Smooth muscle cell (in vitro differentiated cells): ENCODE measurements around the gene MYO7B. TPM values are rescaled to one million over a fixed set of nuclear protein-coding genes. Genes with fewer than 3 reads are reported as not detected.
"Not testable (repeated sequence)": the region's sequence is repeated elsewhere in the genome, so short reads cannot be mapped to it uniquely, and the experiment has no call there.

Experiments used
- DNase-seq: peaks from one replicate; lab custom pipeline; 2025; ENCODE audit not compliant: unreplicated experiment; lab: John Stamatoyannopoulos, UW
- H2AFZ ChIP-seq: fragments of 200-600 bp; sonication (generic); 2 replicates; pipeline ENCODE4 v1.6.0; 2016; ENCODE audit warnings: antibody characterized with exemption, low read depth, mild to moderate bottlenecking
- H3F3A ChIP-seq: fragments of 200-600 bp; sonication (generic); 2 replicates; pipeline ENCODE4 v1.6.0; 2017; ENCODE audit warnings: antibody characterized with exemption, low read depth
- H3K27ac ChIP-seq: fragments of 200-600 bp; sonication (generic); 2 replicates; pipeline ENCODE4 v1.5.1; 2016; ENCODE audit warnings: low read depth, mild to moderate bottlenecking
- H3K27me3 ChIP-seq: fragments of 200-600 bp; sonication (generic); 2 replicates; pipeline ENCODE4 v1.6.1; 2016; ENCODE audit warnings: low read depth, mild to moderate bottlenecking
- H3K36me3 ChIP-seq: fragments of 200-600 bp; sonication (generic); 2 replicates; pipeline ENCODE4 v1.5.1; 2016; ENCODE audit warnings: low read depth
- H3K4me1 ChIP-seq: fragments of 200-600 bp; sonication (generic); 2 replicates; pipeline ENCODE4 v1.5.1; 2016; ENCODE audit warnings: low read depth
- H3K4me2 ChIP-seq: fragments of 200-600 bp; sonication (generic); 2 replicates; pipeline ENCODE4 v1.6.0; 2016; ENCODE audit warnings: mild to moderate bottlenecking
- H3K4me3 ChIP-seq: fragments of 200-600 bp; sonication (generic); 2 replicates; pipeline ENCODE4 v1.5.1; 2016; ENCODE audit warnings: mild to moderate bottlenecking
- H3K79me2 ChIP-seq: fragments of 200-600 bp; sonication (generic); 2 replicates; pipeline ENCODE4 v1.6.0; 2016; ENCODE audit warnings: low read depth, mild to moderate bottlenecking
- H3K9ac ChIP-seq: fragments of 200-600 bp; sonication (generic); 2 replicates; pipeline ENCODE4 v1.6.0; 2016; ENCODE audit warnings: low read depth
- H3K9me3 ChIP-seq: fragments of 200-600 bp; sonication (generic); replicated peaks from 2 replicates; pipeline ENCODE4 v1.5.1; 2016; ENCODE audit warnings: low read depth
- H4K20me1 ChIP-seq: fragments of 200-600 bp; sonication (generic); 2 replicates; pipeline ENCODE4 v1.6.0; 2016; ENCODE audit warnings: low read depth
- CTCF ChIP-seq: fragments of 200-600 bp; sonication (generic); IDR thresholded peaks from 2 replicates; pipeline ENCODE4 v1.5.1; 2017; ENCODE audit warnings: borderline replicate concordance, mild to moderate bottlenecking, antibody characterized with exemption; ENCODE audit not compliant: insufficient read depth, poor library complexity, severe bottlenecking
- WGBS: methylation state at CpG from one replicate; pipeline ENCODE4 v1.1.7; 2016; ENCODE audit warnings: low lambda C conversion rate; 5-methylcytosine and 5-hydroxymethylcytosine counted together
- polyA plus RNA-seq: library from polyadenylated mRNA; unstranded; fragments of >200 nt; fragmentation: Nextera tagmentation; extraction: Ambion mirVana; gene quantifications from 2 replicates; pipeline ENCODE4 v1.2.1, GENCODE V29; 2016
- total RNA-seq: library from RNA; depleted of rRNA; stranded (reverse); fragments of >200 nt; gene quantifications from 2 replicates; pipeline ENCODE4 v1.2.3, GENCODE V29; 2014

MYO7B gene
- total and polyA plus RNA-seq, 2 experiments from 2014 or later, result 0.09 to 0.35 TPM

GRCh38 chr2:127569666-127570065, 34.2 kb downstream of the MYO7B start:
- H3K79me2 ChIP-seq, result no peaks in the 10 kb centered on the region
- 91% methylated on average over 6 of the region's 6 CpGs for WGBS
- H3K4me1 ChIP-seq, result no peaks in the 10 kb centered on the region
- no peak for DNase-seq
- no peak for TF ChIP-seq CTCF
- no peaks in the 10 kb centered on the region for H3K27me3 ChIP-seq
- H3K4me3 ChIP-seq, result no peak overlapping the region
- no peak overlapping the region for H3K27ac ChIP-seq
- no peaks in the 10 kb centered on the region for H4K20me1 ChIP-seq
- H3K36me3 ChIP-seq, result no peaks in the 10 kb centered on the region
- no peaks in the 10 kb centered on the region for H3F3A ChIP-seq
- no peak overlapping the region for H2AFZ ChIP-seq
- no peak overlapping the region for H3K4me2 ChIP-seq
- no peak overlapping the region for H3K9ac ChIP-seq
- H3K9me3 ChIP-seq, result no peaks in the 10 kb centered on the region

- no peak for DNase-seq
- no peak overlapping the region for H3K27ac ChIP-seq
- H3F3A ChIP-seq, result no peaks in the 10 kb centered on the region
- H3K9ac ChIP-seq, result no peak overlapping the region
- no peaks in the 10 kb centered on the region for H4K20me1 ChIP-seq
- WGBS, result 76% methylated on average over 18 of the region's 18 CpGs
- no peak for TF ChIP-seq CTCF
- H3K4me1 ChIP-seq, result no peaks in the 10 kb centered on the region
- no peaks in the 10 kb centered on the region for H3K79me2 ChIP-seq
- no peaks in the 10 kb centered on the region for H3K36me3 ChIP-seq
- no peak overlapping the region for H3K4me3 ChIP-seq
- no peaks in the 10 kb centered on the region for H3K27me3 ChIP-seq
- no peak overlapping the region for H2AFZ ChIP-seq
- no peaks in the 10 kb centered on the region for H3K9me3 ChIP-seq
- H3K4me2 ChIP-seq, result no peak overlapping the region
Measured at GRCh38 chr2:127570282-127571250, 35.1 kb downstream of the MYO7B start.

DNA sequence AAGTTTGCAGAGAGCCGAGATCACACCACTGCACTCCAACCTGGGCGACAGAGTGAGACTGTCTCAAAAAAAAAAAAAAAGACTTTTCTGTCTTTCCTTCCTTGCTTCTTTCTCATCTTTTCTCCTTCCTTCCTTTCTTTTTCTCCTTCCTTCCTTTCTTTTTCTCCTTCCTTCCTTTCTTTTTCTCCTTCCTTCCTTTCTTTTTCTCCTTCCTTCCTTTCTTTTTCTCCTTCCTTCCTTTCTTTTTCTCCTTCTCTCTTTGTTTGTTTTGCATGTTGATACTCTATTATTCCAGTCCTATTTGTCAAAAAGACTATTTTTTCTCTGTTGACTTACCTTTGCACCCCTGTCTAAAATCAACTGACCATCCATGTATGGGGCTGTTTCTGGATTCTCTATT, 36.9 kb downstream of the MYO7B start:
- not testable (repeated sequence) for H3K27me3 ChIP-seq

GRCh38 chr2:127572841-127573240, 37.4 kb downstream of the MYO7B start:
- TF ChIP-seq CTCF, result no peak
- H4K20me1 ChIP-seq, result no peaks in the 10 kb centered on the region
- no peaks in the 10 kb centered on the region for H3K79me2 ChIP-seq
- no peaks in the 10 kb centered on the region for H3K27me3 ChIP-seq
- H2AFZ ChIP-seq, result no peak overlapping the region
- no peak overlapping the region for H3K27ac ChIP-seq
- no peak for DNase-seq
- no peak overlapping the region for H3K4me3 ChIP-seq
- no peak overlapping the region for H3K4me2 ChIP-seq
- no peaks in the 10 kb centered on the region for H3K9me3 ChIP-seq
- no peak overlapping the region for H3K9ac ChIP-seq
- no peaks in the 10 kb centered on the region for H3F3A ChIP-seq
- H3K4me1 ChIP-seq, result no peaks in the 10 kb centered on the region
- WGBS, result 84% methylated on average over 5 of the region's 5 CpGs
- no peaks in the 10 kb centered on the region for H3K36me3 ChIP-seq

More for the DNA sequence above, 36.9 kb downstream of the MYO7B start:
- DNase-seq, H3K27ac ChIP-seq, H3K9me3 ChIP-seq, H3K4me1 ChIP-seq, H3F3A ChIP-seq, H4K20me1 ChIP-seq, H3K79me2 ChIP-seq, H3K4me3 ChIP-seq, H3K36me3 ChIP-seq, H3K9ac ChIP-seq, H3K4me2 ChIP-seq, H2AFZ ChIP-seq: not testable (repeated sequence)
- 94% methylated on average over 2 of the region's 2 CpGs for WGBS
